ENCODE measurements around the gene ARPP21. TPM values are rescaled to one million over a fixed set of nuclear protein-coding genes. Genes with fewer than 3 reads are reported as not detected.
"Not testable (repeated sequence)": the region's sequence is repeated elsewhere in the genome, so short reads cannot be mapped to it uniquely, and the experiment has no call there.

ARPP21 gene
- total RNA-seq, 2 experiments from 2014 or later: not detected

DNA sequence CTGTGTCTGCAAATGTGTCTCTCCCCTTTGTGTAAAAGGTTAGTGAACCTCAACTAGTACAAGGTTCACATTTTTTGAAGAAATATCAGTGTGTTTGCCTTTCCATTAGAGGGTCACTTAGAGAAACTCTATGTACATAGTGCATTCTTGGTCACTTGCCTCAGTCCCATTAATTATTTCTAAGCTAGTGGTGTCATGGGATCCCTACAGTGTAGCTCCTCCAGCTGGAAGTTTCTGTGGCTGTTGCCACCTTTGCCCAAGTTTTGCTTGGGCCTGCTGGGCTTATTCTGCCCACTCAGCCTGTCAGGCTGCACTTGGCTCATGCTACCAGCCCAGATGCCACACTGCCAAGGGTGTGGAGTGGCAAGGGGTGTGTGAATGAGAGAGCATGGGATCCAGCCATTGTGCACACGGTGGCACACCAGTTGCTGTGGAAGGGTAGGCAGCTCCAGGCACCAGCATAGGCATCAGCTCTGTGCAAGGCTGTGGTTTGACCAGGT, 161.7 kb downstream of the ARPP21 start:
- POLR2A ChIA-PET: no interaction called here
- DNase-seq: no peak
- Mint-ChIP-seq H3K4me3 (no peak overlapping the region), H3K36me3 (ENCODE audit: low read depth) (no peaks in the 10 kb centered on the region), H3K27ac (no peak overlapping the region), H3K4me1 (no peaks in the 10 kb centered on the region), H3K27me3 (no peaks in the 10 kb centered on the region), H3K9me3 (no peaks in the 10 kb centered on the region)
- CTCF ChIA-PET: no interaction called here

DNA sequence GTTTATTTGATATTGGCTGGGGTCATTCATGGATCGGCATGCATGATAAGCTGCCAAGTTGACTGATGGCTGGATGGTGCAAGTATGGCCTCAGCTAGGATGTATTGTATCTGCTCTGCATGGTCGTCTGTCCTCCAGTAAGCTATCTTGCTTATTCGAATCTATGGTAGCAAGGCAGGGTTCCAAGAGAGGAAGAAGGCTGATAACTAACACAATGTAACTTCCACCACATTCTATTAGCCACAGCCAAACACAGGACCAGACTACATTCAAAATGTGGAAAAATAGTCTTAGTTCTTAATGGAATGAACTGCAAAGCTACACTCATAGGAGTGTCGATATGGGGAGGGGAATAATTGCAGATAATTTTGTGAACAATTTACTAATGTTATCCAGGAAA, 175.2 kb downstream of the ARPP21 start:
- ChIA-PET CTCF (interaction anchor here (0.6 kb wide), 1 partner anchor 1508 kb away, joined by 5 read pairs; no protein-coding TSS in a partner anchor), POLR2A (no interaction called here)
- Mint-ChIP-seq H3K9me3 (peaks cover 2% of the 10 kb centered on the region), H3K27ac (no peak overlapping the region), H3K4me3 (no peak overlapping the region), H3K4me1 (no peaks in the 10 kb centered on the region), H3K27me3 (no peaks in the 10 kb centered on the region), H3K36me3 (ENCODE audit: low read depth) (no peaks in the 10 kb centered on the region)
- no peak for DNase-seq

DNA sequence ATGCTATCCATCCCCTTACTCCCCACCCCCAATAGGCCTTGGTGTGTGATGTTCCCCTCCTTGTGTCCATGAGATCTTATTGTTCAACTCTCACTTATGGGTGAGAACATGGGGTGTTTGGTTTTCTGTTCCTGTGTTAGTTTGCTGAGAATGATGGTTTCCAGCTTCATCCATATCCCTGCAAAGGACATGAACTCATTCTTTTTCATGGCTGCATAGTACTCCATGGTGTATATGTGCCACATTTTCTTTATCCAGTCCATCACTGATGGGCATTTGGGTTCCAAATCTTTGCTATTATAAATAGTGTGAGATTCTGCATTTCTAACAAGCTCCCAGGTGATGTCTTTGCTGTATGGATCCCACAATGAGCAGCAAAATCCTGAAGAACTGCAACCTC, 176.5 kb downstream of the ARPP21 start:
- H3K36me3 Mint-ChIP-seq (ENCODE audit: low read depth); POLR2A ChIA-PET; H3K4me3 Mint-ChIP-seq; H3K27me3 Mint-ChIP-seq; H3K4me1 Mint-ChIP-seq; DNase-seq; H3K9me3 Mint-ChIP-seq; CTCF ChIA-PET; H3K27ac Mint-ChIP-seq: not testable (repeated sequence)

DNA sequence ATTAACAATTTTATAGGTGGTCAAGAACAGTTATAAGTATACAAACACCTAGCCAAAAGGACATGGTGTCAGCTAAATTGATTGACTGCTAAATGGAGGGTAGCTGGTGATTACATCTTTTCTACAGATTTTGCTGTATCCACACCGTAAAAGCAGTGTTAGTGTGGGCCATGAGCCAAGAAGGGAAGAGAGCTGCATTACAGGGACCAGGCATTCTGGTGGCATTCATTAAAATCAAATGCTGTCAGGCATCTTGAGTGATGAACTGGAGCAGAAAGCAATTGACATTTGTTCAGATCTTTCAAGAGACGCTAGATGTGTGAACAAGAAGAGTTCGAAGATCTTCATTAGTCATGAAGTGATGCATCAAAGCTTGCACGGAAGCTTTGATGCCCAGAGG, 177.9 kb downstream of the ARPP21 start:
- CTCF ChIA-PET: no interaction called here
- POLR2A ChIA-PET: no interaction called here
- Mint-ChIP-seq H3K36me3 (ENCODE audit: low read depth) (no peaks in the 10 kb centered on the region), H3K9me3 (peaks cover 2% of the 10 kb centered on the region), H3K4me1 (no peaks in the 10 kb centered on the region), H3K27ac (no peak overlapping the region), H3K27me3 (no peaks in the 10 kb centered on the region), H3K4me3 (no peak overlapping the region)
- no peak for DNase-seq

DNA sequence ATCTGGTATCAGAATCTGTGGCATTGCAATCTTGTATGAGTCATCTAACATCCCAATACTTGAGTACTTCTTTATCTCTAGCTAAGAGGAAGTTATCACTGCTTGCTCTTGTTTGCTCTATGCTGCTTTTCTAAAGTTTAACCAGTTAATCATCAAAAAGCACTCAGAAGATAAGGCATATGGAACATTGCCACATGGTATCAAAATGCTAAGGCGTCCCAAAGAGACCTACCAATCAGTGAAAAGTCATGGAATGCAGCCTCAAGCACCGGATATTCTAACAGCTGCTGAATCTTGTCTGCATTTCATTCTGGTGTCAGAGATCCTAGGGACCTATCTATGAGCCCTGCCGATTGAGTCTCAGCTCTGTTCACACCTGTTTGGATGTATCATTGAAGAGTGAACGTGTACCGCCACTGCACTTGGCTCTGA, 192.8 kb downstream of the ARPP21 start:
- H3K4me1 Mint-ChIP-seq: no peaks in the 10 kb centered on the region
- H3K4me3 Mint-ChIP-seq: no peak overlapping the region
- ChIA-PET POLR2A (no interaction called here), CTCF (no interaction called here)
- peaks cover 2% of the 10 kb centered on the region for H3K9me3 Mint-ChIP-seq
- H3K36me3 Mint-ChIP-seq (ENCODE audit: low read depth): no peaks in the 10 kb centered on the region
- no peak for DNase-seq
- H3K27ac Mint-ChIP-seq: no peak overlapping the region
- no peaks in the 10 kb centered on the region for H3K27me3 Mint-ChIP-seq

Small RNA genes within 50 kb of the gene (microRNA-seq; reads per million reads assigned to microRNA genes)
- gene MIR128-2 (ENCODE audit: borderline microRNAs expressed, borderline replicate concordance): 0.63 reads per million

Measured in activated CD4-positive, alpha-beta T cell treated with anti-CD3 and anti-CD28 coated beads, Interleukin-2, amount 10 ng/mL, durations not matched to agents 7 days and 5 days (primary cell).